GM12864 (cell line): ENCODE results near the gene SKIL.

Source experiments
- DNase-seq: peaks from one replicate; pipeline ENCODE4 v3.0.0-alpha.2; 2011; ENCODE audit warnings: low read depth
- H3K4me3 ChIP-seq: 2 replicates; pipeline ENCODE4 v1.5.1; 2011; ENCODE audit warnings: mild to moderate bottlenecking, low read depth, low read length, control low read depth
- CTCF ChIP-seq: IDR thresholded peaks from 2 replicates; pipeline ENCODE4 v1.5.1; 2011; ENCODE audit warnings: low read depth, mild to moderate bottlenecking, moderate library complexity, low read length, control low read depth, inconsistent platforms; ENCODE audit errors: missing control alignments

SKIL gene

GRCh38 chr3:170437696-170438407, 80.3 kb downstream of the SKIL start:
- TF ChIP-seq CTCF = no peak
- DNase-seq = no peak
- no peak overlapping the region for H3K4me3 ChIP-seq

GRCh38 chr3:170438836-170439235, 81.3 kb downstream of the SKIL start:
- no peak for TF ChIP-seq CTCF
- no peak overlapping the region for H3K4me3 ChIP-seq
- no peak for DNase-seq

- no peak for DNase-seq
- TF ChIP-seq CTCF = no peak
- no peak overlapping the region for H3K4me3 ChIP-seq
These were observed 82.8 kb downstream of the SKIL start for GRCh38 chr3:170440344-170440743.

GRCh38 chr3:170441412-170441811, 83.9 kb downstream of the SKIL start:
- no peak overlapping the region for H3K4me3 ChIP-seq
- TF ChIP-seq CTCF = no peak
- no peak for DNase-seq

- no peak for TF ChIP-seq CTCF
- no peak for DNase-seq
These were observed 85.4 kb downstream of the SKIL start for GRCh38 chr3:170442947-170443346.

GRCh38 chr3:170443457-170443856, 85.9 kb downstream of the SKIL start:
- DNase-seq = no peak
- H3K4me3 ChIP-seq = no peak overlapping the region
- TF ChIP-seq CTCF = no peak

More at GRCh38 chr3:170442947-170443346, 85.4 kb downstream of the SKIL start:
- no peak overlapping the region for H3K4me3 ChIP-seq
